Body of pancreas (tissue), 4 donors: Measurements from ENCODE around the gene ARHGAP15.

ENCODE experiments used
- CTCF ChIP-seq, 7 experiments: fragments of 450-650 bp in 4 of 7; fragments of 200-600 bp in 3 of 7; sonication (generic) in 3 of 7; IDR thresholded peaks; one replicate each; pipeline ENCODE4 v1.5.1; 2016 to 2019; ENCODE audit warnings: antibody characterized with exemption in 7 of 7
- POLR2A ChIP-seq, 3 donors: fragments of 450-650 bp; IDR thresholded peaks; one replicate each; pipeline ENCODE4 v1.6.1; 2016; ENCODE audit warnings: antibody characterized with exemption in 3 of 3, mild to moderate bottlenecking in 2 of 3

GRCh38 chr2:143503280-143503679, 374.1 kb downstream of the ARHGAP15 start:
- no peak for TF ChIP-seq CTCF (IDR thresholded peaks at IDR 0.05)
- TF ChIP-seq POLR2A (IDR thresholded peaks at IDR 0.05) = no peak
